Stomach smooth muscle (tissue), 2 donors: Measurements from ENCODE around the gene FAM168A.
"Not testable (repeated sequence)": the region's sequence is repeated elsewhere in the genome, so short reads cannot be mapped to it uniquely, and the experiment has no call there.

Experiments used
- H3K27ac ChIP-seq: one replicate; pipeline ENCODE4 v1.7.0; 2013; ENCODE audit warnings: mild to moderate bottlenecking, low read length, inconsistent platforms
- H3K27me3 ChIP-seq, 2 donors: one replicate each; pipeline ENCODE4 v1.7.0; 2013; ENCODE audit warnings: low read length in 2 of 2; ENCODE audit not compliant: insufficient read depth in 2 of 2, control insufficient read depth in 1 of 2
- H3K36me3 ChIP-seq, 2 donors: one replicate each; pipeline ENCODE4 v1.7.0; 2013; ENCODE audit warnings: low read length in 2 of 2; ENCODE audit not compliant: control insufficient read depth in 2 of 2, insufficient read depth in 2 of 2
- H3K4me1 ChIP-seq: one replicate; pipeline ENCODE4 v1.7.0; 2013; ENCODE audit warnings: low read length; ENCODE audit not compliant: control insufficient read depth, insufficient read depth
- H3K4me3 ChIP-seq, 2 donors: one replicate each; pipeline ENCODE4 v1.7.0; 2013; ENCODE audit warnings: low read length in 2 of 2
- H3K9ac ChIP-seq, 2 donors: one replicate each; pipeline ENCODE4 v1.7.0; 2013; ENCODE audit warnings: low read length in 2 of 2, mild to moderate bottlenecking in 1 of 2
- H3K9me3 ChIP-seq, 2 donors: one replicate each; pipeline ENCODE4 v1.7.0; 2013; ENCODE audit warnings: low read length in 2 of 2; ENCODE audit not compliant: control insufficient read depth in 2 of 2
- donor health status: healthy.
- donor health status: Pancreatic carcinoma.

Gene FAM168A

DNA sequence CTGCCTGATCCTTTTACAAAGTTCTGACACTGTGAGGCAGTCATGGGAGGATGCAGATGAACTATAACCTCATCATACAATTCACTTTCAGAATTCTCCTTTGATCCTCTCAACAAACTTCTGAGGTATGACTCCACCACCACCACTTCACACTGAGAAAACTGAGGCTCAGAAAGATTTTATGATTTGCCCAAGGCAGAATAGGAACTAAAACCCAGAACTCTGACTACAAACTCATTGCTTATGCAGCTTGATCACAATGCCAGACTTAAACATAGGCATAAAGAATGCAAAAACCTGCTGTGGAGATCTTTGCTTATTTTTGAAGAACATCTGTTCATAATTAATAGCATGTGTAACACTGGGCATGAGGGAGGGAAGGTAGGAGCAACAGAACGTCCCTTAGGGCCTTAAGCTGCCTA is 20.4 kb downstream of the FAM168A start:
- Histone ChIP-seq H3K27ac (no peak overlapping the region), H3K36me3 (no peaks in the 10 kb centered on the region), H3K4me3 (no peak overlapping the region), H3K4me1 (no peaks in the 10 kb centered on the region), H3K9me3 (no peaks in the 10 kb centered on the region), H3K9ac (no peak overlapping the region), H3K27me3 (no peaks in the 10 kb centered on the region)

DNA sequence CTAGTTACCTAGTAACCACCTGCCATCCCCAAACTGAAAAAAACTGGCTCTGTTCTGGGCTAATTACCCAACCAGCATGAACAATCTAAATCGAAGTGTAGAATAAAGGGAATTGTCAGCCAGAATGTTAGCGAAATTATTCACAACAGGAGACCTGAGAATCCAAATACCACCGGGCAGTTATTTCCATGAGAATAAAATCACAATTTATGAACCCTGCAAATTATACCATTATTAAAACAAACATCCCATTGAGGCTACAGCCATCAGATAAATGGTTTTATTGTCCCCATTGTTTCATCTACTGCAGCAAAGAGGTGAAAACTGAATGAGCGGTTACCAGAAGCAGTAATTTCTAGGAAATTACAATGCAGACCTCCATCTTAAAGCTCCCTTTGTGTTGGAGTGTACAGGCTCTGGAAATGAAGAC is 21.7 kb downstream of the FAM168A start:
- no peaks in the 10 kb centered on the region for H3K4me1 ChIP-seq
- no peaks in the 10 kb centered on the region for H3K27me3 ChIP-seq
- H3K9ac ChIP-seq = no peak overlapping the region
- H3K36me3 ChIP-seq = no peaks in the 10 kb centered on the region
- no peaks in the 10 kb centered on the region for H3K9me3 ChIP-seq
- no peak overlapping the region for H3K4me3 ChIP-seq
- no peak overlapping the region for H3K27ac ChIP-seq

DNA sequence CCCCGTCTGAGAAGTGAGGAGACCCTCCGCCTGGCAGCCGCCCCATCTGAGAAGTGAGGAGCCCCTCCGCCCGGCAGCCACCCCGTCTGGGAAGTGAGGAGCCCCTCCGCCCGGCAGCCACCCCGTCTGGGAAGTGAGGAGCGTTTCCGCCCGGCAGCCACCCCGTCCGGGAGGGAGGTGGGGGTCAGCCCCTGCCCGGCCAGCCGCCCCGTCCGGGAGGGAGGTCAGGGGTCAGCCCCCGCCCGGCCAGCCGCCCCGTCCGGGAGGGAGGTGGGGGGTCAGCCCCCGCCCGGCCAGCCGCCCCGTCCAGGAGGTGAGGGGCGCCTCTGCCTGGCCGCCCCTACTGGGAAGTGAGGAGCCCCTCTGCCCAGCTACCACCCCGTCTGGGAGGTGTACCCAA is 25.9 kb downstream of the FAM168A start:
- not testable (repeated sequence) for H3K36me3 ChIP-seq, H3K27ac ChIP-seq

DNA sequence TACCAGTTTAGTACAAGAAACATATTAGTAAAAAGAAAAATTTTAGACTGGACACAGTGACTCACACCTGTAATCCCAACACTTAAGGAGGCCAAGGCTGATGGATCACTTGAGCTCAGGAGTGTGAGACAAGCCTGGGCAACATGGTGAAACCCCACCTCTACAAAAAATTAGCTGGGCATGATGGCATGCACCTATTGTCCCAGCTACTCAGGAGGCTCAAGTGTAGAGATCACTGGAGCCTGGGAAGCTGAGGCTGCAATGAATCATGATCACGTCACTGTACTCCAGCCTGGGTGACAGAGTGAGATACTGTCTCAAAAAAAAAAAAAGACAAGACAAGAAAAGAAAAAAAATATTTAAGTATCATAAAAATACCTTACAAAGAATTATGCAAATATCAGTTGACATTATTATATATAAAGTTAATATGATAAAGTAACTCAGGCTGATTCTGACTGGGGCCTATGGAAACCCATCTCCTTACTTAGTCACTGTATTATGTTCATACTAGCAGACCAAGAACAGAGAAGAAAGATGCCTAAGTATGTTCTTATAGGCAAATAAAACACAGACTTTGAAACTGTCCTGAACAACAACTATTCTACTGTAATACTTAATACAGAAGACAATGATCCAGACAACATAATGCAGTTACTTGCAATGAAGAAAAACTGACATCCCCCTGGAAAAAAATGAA is 27.3 kb downstream of the FAM168A start:
- Histone ChIP-seq H3K4me1 (no peaks in the 10 kb centered on the region), H3K27ac (no peak overlapping the region), H3K27me3 (no peaks in the 10 kb centered on the region), H3K9me3 (no peaks in the 10 kb centered on the region), H3K36me3 (no peaks in the 10 kb centered on the region), H3K4me3 (no peak overlapping the region), H3K9ac (no peak overlapping the region)

More for the DNA sequence above, 25.9 kb downstream of the FAM168A start:
- H3K4me1 ChIP-seq, H3K4me3 ChIP-seq, H3K9ac ChIP-seq, H3K27me3 ChIP-seq, H3K9me3 ChIP-seq: not testable (repeated sequence)

DNA sequence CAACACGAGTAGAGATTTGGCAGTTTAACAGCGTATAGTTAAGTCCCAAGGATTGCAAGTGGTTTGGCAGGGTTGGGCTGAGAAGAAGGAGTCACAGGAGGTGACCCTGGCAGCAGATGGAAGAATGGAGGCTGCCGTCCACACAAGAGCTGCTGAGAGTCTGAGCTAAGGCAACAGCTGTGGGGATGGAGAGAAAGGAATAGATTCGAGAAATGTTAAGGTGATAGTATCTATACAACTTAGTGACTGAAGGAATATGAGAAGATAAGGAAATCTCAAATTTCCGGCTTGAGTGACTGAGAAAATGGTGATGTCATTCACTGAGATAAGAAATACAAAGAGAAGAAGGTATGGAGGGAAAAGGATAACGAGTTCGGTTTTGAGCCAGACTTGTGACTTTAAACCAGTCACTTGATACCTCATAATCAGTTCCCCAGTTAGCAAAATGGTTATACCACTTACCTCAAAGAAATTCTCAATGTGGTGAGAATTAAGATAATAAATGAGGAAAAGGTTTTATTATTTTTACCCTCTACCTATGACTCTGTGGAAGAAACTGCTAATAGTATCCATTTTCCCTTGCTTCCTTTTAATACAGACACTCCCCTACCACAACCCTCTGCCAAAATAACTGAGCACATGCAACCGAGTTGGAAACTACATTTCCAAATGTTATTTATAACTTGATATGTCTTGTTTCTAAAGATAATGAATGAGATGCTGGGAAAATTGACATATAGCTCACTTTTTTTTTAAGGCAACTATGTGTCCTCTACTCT is 30.7 kb downstream of the FAM168A start:
- Histone ChIP-seq H3K4me3 (no peak overlapping the region), H3K36me3 (no peaks in the 10 kb centered on the region), H3K9ac (no peak overlapping the region), H3K27me3 (no peaks in the 10 kb centered on the region), H3K27ac (no peak overlapping the region), H3K4me1 (no peaks in the 10 kb centered on the region), H3K9me3 (no peaks in the 10 kb centered on the region)

DNA sequence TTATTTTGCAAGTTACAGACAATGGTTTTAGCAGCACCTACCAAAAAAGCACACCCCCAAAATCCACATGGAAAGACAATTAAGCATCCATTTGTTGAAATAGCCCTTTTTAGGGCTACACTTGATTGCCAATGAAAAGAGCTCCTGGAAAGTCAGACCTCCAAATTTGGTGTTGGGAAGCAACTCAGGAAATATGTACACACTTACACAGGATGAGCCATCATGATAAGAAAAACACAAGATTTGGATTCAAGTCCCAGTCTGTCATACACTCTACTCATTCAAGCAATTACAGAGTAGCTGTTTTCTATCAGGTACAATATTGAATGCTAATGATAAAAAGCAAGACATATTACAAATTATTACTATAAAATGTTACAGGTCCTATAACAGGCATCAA is 31.5 kb downstream of the FAM168A start:
- Histone ChIP-seq H3K9me3 (no peaks in the 10 kb centered on the region), H3K9ac (no peak overlapping the region), H3K27ac (no peak overlapping the region), H3K27me3 (no peaks in the 10 kb centered on the region), H3K36me3 (no peaks in the 10 kb centered on the region), H3K4me3 (no peak overlapping the region), H3K4me1 (no peaks in the 10 kb centered on the region)

DNA sequence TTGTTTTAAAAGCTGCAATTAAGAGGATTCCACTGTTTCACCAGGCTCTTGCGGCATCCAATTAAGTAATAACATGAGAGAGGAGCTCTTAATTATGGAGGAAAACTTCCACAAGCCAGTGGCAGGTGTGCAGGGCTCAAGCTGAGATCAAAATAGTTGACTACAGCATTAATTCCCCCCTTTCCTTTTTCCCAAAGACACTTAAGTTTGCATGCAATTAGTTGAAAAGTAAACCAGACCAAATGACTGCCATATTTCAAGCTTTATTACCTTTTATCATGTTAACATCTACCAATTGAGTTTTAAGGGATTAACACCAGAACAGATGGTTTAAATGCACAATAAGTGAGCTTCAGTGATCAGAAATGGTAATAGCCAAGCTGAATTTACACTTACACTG is 32.1 kb downstream of the FAM168A start:
- Histone ChIP-seq H3K9ac (no peak overlapping the region), H3K36me3 (no peaks in the 10 kb centered on the region), H3K4me1 (no peaks in the 10 kb centered on the region), H3K27ac (no peak overlapping the region), H3K9me3 (no peaks in the 10 kb centered on the region), H3K4me3 (no peak overlapping the region), H3K27me3 (no peaks in the 10 kb centered on the region)

DNA sequence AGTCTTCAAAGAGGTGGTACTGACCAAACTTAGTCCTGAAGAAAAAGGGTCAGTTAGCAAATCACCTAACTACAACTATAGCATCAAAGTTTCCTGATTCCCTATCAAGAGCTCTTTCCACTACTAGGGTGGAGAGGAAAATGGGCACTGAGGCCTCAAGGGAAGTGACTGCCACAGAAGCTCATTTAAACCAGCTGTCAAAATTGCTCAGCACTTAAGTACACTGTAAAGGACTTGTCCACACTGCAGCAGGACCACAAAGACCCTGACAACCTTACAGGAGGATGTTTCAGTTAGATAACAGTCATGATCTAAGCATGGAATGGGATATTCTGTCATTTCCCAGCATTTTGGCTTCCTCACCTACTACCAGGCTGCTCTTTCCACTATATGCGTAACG is 33.0 kb downstream of the FAM168A start:
- no peaks in the 10 kb centered on the region for H3K36me3 ChIP-seq
- H3K9me3 ChIP-seq = no peaks in the 10 kb centered on the region
- no peaks in the 10 kb centered on the region for H3K27me3 ChIP-seq
- no peaks in the 10 kb centered on the region for H3K4me1 ChIP-seq
- H3K9ac ChIP-seq = no peak overlapping the region
- H3K4me3 ChIP-seq = no peak overlapping the region
- H3K27ac ChIP-seq = no peak overlapping the region

DNA sequence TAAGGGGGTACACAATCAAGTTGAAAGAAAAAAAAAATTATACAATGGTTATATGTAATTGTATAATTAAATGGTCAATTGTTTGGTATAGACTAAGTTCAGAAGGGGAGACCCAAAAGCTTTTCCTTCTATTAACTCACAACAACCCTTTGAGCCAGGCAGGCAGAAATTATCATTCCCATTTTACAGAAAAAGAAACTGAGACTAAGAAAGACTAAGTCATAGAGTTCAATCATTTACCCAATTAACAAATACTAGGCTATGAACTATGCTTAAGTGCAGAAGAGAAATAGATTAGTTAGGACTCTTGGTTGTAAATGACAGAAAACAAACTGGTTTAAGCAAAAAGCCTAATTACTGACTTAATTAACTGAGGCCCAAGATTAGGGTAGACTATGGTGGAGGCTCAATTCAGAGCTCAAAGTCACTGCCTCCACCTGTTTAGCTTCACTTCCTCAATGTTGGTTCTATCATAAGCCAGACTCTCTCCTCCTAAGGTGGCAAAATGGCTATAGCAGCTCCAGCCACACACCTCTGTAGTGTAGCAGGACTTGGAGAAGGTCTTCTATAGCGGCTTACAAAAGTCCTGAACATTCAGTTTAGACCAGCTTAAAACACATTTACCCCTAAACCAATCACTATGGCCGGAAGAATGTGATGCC is 34.2 kb downstream of the FAM168A start:
- no peaks in the 10 kb centered on the region for H3K4me1 ChIP-seq
- H3K27me3 ChIP-seq = no peaks in the 10 kb centered on the region
- no peaks in the 10 kb centered on the region for H3K36me3 ChIP-seq
- H3K9me3 ChIP-seq = no peaks in the 10 kb centered on the region
- no peak overlapping the region for H3K9ac ChIP-seq
- no peak overlapping the region for H3K4me3 ChIP-seq
- H3K27ac ChIP-seq = no peak overlapping the region

DNA sequence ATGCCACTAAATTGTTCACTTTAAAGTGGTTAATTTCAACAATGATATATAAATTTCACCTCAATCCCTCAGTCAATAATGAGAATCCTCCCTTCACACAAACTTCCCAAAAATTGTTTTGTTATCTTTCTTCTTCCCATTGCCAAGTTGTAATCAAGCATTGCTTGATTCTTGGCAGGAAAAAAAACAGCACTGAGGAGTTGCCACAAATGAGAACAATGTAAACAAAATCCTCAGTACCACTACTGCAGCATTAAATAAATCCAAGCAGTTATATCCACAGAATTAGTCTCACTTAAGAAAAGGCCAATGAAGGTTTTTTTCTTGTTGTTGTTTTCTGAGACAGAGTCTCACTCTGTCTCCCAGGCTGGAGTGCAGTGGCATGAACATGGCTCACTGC is 38.2 kb downstream of the FAM168A start:
- Histone ChIP-seq H3K27ac (no peak overlapping the region), H3K9ac (no peak overlapping the region)

DNA sequence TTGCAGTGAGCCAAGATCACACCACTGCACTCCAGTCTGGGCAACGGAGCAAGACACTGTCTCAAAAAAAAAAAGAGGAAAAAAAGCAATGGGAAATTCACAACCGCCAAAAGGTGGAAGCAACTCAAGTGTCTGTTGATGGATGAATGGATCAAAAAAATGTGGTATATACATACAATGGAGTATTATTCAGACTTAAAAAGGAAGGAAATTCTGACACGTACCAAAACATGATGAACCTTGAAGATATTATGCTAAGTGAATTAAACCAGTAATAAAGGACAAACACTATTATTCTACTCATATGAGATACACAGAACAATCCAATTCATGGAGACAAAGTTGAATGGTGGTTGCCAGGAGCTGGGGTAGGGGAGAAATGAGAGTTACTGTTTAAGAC is 40.9 kb downstream of the FAM168A start:
- Histone ChIP-seq H3K9me3 (no peaks in the 10 kb centered on the region), H3K9ac (no peak overlapping the region), H3K27me3 (no peaks in the 10 kb centered on the region), H3K4me1 (no peaks in the 10 kb centered on the region), H3K27ac (no peak overlapping the region), H3K4me3 (no peak overlapping the region), H3K36me3 (no peaks in the 10 kb centered on the region)

More for the DNA sequence above, 38.2 kb downstream of the FAM168A start:
- Histone ChIP-seq H3K36me3 (no peaks in the 10 kb centered on the region), H3K4me1 (no peaks in the 10 kb centered on the region), H3K4me3 (no peak overlapping the region), H3K9me3 (no peaks in the 10 kb centered on the region), H3K27me3 (no peaks in the 10 kb centered on the region)
